Activated naive CD4-positive, alpha-beta T cell treated with Interleukin-2 at 50 U/mL for 16 hours (primary cell): ENCODE data around the gene TTC28.
A peak's percentile ranks its signal among the peaks of the same experiment; 100 is the strongest.
"Not testable (repeated sequence)": the region's sequence is repeated elsewhere in the genome, so short reads cannot be mapped to it uniquely, and the experiment has no call there.

Source experiments
- DNase-seq: peaks from one replicate; pipeline ENCODE4 v3.0.0-alpha.2; 2020

Gene TTC28

DNA sequence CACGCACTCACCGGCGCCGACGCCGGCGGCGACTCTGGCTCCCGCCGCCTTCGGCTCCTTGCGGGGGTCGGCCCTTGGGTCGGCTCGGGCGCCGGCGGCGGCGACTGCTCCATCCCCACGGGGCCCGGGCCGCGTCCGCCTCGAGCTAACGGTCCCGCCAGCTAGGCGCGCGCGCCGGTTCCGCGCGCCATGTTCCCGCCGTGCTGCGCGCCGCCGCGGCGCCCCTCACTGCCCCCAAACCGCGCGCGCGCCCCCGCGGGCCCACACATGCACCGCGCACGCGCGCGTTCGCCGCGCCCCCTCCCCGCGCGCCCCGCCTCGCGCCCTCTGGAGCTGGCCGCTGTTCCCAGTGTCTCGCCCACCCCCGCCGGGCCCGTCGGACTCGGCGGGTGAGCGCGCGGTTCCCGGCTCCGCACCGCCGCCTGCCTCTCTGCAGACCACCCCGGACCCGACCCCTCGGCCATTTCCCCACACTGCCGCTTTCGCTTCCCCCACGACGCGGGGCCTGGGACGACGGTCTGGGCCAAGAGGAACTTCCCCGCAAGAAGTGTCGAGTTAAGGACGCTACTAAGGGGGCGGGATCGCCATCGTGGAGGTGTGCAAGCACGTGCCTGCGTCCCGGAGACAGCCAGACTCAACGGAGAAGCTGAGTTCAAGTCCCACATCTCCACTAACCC is at the start of gene TTC28:
TSS of gene TTC28 (minus strand) at position 230 of the 677 bp plus-strand sequence. CDS start at position 113, 117 bp downstream.
- DNase-seq, result peak; percentile 5

DNA sequence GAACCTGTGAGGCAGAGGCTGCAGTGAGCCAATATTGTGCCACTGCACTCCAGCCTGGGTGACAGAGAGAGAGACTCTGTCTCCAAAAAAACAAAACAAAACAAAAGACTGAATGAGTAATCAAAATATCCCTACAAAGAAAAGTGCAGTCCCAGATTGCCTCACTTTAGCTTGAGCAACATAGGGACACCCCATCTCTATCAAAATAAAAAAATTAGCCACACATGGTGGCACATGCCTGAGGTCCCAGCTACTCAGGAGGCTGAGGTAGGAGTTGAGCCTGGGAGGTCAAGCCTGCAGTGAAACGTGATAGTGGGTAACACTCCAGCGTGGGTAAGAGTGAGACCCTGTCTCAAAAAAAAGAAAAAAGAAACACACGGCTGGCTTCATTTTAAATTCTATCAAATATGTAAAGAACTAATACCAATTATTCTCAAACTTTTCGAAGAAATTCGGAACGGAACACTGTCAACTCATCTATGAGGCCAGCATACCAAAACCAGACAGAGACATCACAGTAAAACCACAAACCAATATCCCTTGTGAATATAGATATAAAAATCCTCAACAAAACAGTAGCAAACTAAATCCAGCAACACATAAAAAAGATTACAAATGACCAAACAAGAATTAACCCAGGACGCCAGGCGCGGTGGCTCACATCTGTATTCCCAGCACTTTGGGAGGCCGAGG is 49.1 kb upstream of the TTC28 start:
- DNase-seq, result no peak

DNA sequence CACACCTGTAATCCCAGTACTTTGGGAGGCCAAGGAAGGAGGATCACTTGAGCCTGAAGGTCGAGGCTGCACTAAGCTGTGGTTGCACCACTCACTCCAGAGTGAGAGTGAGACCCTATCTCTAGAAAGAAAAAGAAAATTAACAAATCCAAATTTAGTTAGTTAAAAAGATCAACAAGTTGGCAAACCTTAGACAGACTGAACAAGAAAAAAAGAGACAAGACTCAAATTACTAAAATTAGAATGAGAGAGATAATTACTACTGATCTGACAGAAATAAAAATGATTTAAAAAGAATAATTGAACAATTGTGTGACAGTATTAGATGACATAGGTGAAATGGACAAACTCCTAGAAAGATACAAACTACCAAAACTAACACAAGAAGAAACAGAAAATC is 48.4 kb upstream of the TTC28 start:
- no peak for DNase-seq

DNA sequence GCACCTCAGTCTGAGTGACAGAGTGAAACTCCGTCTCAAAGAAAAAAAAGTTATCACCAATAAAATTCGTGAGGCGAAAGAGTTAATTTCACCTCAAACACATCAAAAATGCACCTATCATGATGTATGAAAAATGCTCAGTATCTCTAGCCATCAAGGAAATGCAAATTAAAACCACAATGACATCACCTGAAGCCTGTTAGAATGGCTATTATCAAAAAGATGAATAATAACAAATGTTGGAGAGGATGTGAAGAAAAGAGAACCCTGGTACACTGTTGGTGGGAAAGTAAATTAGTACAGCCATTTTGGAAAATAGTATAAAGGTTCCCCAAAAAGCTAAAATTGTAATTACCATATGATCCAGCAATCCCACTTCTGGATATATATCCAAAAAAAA is 38.4 kb upstream of the TTC28 start:
- no peak for DNase-seq

DNA sequence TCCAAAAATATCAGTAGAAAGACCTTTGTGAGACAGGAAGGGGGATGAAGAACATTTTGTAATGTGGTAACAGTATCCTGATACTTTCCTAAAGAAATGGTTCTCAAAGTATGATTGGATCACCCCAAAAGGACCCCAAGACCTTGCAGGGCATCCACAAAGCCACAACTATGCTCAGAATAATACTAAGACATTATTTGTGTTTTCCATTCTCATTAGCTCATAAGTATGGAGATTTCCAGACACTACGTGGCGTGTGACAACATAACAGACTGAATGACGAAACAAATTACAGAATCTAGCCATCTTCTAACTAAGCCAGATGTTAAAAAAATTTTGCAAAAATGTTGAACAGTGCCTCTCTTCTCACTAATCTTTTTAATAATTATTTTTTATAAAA is 37.0 kb upstream of the TTC28 start:
- no peak for DNase-seq

DNA sequence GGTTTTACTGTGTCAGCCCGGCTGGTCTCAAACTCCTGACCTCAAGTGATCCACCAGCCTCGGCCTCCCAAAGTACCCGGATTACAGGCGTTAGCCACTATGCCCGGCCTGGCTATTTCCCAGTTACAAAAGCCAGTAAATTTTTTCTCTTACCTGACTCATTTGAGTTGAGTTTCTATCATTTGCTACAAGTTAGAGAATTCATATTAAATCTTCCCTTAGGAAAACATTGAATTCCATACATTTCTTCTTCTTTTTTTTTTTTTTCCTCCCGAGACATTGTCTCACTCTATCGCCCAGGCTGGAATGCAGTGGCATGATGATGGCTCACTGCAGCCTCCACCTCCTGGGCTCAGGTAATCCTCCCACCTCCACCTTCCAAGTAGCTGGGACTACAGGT is 36.0 kb upstream of the TTC28 start:
- DNase-seq, result no peak

DNA sequence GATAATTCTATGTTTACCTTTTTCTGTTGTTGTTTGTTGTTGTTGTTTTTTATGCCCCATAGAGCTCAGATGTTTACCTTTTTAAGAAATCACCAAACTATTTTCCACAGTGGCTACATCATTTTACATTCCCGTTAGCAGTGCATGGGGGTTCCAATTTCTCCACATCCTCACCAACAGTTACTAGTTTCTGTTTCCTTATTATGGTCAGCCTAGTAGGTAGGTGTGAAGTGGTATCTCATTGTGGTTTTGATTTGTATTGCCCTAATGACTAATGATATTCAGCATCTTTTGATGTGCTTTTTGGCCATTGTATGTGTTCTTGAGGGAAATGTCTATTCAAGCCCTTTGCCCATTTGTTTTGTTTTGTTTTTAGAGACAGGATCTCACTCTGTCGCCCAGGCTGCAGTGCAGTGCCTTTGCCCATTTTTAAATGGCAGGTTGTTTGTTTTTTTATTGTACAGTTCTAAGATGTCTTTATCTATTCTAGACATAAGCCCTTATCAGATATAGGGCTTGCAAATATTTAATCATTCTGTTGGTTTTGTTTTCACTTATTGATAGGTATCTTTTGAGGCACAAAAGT is 34.5 kb upstream of the TTC28 start:
- no peak for DNase-seq

DNA sequence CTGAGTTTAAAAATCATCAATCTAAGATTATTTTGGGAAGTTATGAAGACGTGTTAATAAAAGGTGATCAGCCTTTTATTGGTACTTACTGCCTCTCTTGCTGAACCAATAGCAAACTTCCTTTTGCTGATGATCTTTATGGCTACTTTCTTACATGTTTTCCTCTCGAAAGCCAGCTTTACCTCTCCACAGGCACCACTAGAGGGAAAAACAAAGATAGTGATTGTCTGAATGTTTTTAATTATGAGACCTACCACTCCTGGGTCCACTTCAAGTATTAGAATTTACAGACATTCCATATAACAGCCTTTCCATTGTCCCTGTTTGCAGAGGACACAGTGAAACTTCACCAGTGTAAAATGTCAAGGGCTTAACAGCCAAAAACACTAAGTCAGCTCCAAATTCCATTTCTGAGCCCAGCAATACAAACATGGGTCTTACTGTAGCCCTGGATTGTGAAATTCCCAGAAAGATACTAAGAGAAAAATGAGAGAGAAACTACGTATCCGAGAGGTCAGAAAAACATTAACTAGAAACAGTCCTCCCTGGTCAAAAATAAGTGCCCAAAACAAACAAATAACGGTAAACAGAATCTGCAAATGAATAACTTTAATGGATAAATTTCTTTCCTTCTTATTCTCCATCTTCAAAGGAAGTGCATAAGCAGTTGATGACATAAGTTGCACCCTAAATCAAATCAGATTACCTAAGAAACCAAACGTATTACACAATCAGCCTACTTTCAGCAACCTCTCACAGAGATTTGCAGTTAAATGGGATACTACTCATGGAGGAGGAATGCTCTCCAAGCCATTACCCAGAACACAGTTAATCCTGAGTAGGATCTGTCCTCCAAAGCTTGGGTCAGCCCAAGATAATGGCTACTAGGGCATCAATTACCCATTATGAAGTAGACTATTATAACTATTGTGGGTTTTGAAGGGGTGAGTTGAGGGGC is 32.5 kb upstream of the TTC28 start:
- no peak for DNase-seq

DNA sequence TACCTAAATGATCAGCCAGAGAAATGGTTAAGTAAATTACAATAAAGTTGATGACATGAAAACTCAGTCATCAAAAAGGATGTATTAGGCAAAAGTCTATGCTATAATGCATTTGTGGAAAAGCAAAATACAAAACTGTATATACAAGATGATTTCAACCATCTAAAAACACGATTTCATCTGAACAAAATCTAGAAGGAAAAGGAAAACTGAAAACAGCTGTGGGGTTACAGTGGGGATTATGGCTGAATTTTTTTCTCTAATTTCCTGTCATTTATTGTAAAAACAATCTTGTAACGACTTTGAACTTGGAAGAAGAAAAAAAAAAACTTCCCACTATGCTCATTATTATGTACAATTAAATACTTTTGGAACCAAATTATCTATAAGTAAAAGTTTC is 31.7 kb upstream of the TTC28 start:
- no peak for DNase-seq

DNA sequence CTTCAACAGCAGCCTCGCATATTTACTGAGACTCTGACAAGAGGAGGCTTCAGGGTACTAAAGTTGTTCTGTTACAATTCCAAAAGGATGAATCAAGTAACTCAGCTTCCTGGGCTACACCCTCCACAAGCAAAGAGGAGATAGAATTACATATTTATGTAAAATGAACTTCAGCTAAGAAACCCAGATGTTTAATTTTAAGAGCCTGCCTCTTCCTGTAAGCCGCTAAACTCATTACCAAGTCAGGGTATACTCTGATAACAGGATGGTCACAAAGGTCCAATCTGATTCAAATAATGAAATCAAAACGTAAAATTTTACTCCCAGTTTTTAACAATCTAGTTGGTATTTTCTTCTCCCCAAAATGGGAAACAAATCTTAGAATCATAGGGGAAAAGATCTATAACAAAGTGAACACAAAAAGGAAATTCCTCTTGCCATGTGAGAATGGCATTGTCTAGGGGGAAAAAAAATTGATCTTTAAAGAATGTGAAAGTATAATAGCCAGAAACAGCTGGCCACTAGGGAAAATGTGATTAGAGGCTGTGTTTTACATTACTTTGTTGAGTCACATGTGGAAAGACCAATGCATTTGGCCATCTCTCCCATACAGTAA is 31.0 kb upstream of the TTC28 start:
- no peak for DNase-seq

DNA sequence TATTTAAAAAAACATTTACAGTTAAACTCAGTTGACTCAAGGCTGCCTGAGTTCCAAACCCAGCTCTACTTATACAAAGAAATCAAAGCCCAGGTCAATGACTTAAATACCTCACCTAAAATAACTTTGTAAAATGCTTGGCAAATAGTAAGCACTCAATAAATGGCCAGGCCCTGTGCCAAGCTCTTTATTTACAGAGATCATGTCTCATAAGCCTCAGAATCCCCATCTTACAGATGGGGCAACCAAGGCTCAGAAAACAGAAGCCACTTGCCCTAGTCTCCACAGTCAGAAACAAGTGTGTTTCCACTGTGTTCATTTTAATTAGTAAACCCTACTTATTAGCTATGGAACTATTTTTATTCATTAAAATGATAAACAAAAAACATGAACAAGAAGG is 30.5 kb upstream of the TTC28 start:
- no peak for DNase-seq

DNA sequence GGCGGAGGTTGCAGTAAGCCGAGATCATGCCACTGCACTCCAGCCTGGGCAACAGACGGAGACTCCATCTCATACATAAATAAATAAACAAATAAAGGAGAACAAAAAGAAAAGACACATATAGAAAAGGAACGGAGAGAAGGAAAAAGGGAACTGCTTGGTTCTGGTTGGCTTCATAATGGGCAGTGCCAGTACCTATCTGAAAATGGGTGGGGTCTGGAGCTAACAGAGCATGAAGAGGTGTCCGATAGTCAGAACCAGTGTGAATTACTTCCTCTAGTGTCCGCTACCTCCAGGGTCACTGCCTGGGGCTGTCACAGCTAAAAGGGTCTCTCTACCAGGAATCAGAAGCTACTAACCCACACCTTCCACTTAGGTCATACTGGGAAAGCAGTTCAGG is 27.2 kb upstream of the TTC28 start:
- no peak for DNase-seq

DNA sequence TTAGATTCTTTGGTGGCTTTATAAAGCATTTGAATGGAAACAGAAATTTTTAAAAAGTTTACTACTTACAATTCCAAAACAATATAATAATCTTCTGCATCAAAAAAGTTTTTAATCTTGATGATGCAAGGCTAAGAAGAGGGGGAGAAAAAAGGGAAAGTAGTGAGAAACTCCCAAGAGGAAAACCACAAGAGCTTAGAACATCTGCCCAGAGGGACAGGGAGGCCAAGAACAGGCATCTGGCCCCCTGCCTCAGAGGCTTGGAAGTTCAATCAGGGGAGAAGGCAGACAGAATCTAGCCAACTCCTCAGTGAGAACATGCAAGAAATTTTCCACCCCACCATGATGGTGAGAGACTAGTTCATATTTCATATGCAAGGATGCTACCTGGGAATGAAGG is 23.8 kb upstream of the TTC28 start:
- DNase-seq, result no peak

DNA sequence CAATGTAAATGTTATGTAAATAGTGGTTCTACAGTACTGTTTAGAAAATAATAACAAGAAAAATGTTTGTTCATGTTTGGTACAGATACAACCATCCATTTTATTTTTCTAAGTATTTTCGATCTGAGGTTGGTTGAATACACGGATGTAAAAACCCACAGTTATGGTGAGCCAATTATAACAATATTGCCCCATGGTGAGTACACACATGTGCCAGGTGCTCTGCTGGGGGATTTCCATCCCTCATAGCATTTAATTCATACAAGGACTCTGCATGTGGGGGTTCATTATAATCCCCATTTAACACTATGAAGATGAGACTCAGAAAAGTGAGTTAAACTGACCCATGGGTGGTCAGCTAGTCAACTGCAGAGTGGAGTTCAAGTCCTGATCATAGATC is 23.3 kb upstream of the TTC28 start:
- no peak for DNase-seq

DNA sequence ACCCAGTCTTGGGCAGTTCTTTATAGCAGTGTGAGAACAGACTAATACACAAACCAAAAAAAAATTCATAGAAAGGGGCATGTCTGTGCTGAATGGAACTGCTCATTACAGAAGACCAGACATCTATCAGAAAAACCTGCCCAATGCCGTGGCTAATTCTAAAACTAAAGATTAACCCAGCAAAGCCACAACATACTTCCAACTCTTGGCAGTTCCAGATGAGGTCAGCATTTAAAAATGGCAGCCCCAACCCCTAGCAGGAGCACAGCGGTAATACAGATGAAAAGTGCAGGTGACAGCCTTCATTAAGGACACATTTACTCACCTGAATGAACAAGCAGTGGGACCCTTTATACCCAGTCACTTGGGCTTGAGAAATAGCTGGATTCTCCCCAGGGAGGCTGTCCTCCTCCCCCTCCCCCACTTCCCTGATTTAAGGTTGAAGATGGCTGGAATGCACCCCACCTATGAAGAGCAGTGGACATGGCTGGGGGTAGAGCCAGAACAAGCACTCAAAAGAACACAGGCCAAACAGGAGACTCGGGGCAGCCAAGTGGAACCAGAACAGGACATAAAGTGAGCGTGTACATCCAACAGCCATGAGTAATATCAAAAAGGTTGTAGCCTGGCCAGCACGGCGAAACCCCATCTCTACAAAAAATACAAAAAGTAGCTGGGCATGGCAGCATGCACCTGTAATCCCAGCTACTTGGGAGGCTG is 13.6 kb upstream of the TTC28 start:
- DNase-seq, result not testable (repeated sequence)

DNA sequence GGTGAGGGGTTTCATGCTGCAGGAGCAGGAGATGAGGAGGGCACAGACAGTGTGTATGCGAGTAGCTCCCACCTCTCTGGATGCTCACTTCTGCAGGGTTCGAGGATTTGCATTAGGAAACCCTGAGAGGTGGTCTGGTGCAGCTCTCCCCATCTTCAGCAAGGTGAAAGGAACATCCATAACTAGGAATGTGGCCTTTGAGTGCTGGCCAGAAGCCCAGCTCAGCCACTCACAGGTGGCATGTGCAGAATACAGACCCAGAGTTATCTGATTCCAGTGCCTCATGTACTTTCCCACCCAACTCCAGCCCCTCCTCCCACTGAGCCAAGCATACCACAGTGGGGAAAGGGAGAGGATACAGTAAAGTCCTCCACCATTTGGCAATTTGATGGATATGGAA is 10.2 kb upstream of the TTC28 start:
- not testable (repeated sequence) for DNase-seq

DNA sequence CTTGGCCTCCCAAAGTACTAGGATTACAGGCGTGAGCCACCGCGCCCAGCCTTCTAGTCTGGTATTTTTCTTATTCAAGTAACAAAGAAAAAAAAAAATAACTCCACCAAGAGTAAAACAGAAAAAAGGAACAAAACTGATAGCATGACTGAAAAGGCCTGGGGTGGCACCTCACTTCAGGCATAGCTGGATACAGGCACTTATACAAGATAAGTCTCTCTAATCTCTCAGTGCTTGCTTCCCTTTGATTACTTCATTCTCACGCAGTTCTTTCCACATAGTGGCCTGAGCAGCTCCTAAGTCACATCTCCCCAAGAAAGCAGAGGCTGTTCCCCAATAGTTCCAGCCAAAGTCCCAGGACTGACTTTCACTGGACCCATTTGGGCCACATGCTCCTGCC is 3.3 kb upstream of the TTC28 start:
- DNase-seq, result not testable (repeated sequence)

DNA sequence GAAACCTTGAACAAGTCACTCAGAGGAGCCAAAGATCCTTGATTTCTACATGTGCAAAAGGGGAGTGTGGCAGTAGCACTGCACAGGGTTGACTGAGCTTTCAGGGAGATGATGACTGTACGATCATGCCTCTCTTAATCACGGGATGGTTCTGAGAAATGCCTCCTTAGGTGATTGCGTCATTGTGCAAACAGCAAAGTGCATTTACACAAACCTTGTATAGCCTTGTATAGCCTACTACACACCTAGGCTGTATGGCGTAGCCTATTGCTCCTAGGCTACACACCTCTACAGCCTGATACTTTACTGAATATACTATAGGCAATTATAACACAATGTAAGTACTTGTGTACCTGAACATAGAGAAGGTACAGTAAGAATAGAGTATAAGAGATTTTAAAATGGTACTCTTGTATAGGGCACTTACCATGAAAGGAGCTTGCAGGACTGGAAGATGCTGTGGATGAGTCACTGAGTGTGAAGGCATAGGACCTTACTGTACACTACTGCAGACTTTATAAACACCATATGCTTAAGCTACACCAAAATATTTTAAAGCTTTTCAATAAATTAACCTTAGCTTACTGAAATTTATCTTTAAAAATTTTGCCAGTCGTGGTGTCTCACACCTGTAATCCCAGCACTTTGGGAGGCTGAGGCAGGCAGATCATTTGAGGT is 1.3 kb upstream of the TTC28 start:
- DNase-seq, result not testable (repeated sequence)

DNA sequence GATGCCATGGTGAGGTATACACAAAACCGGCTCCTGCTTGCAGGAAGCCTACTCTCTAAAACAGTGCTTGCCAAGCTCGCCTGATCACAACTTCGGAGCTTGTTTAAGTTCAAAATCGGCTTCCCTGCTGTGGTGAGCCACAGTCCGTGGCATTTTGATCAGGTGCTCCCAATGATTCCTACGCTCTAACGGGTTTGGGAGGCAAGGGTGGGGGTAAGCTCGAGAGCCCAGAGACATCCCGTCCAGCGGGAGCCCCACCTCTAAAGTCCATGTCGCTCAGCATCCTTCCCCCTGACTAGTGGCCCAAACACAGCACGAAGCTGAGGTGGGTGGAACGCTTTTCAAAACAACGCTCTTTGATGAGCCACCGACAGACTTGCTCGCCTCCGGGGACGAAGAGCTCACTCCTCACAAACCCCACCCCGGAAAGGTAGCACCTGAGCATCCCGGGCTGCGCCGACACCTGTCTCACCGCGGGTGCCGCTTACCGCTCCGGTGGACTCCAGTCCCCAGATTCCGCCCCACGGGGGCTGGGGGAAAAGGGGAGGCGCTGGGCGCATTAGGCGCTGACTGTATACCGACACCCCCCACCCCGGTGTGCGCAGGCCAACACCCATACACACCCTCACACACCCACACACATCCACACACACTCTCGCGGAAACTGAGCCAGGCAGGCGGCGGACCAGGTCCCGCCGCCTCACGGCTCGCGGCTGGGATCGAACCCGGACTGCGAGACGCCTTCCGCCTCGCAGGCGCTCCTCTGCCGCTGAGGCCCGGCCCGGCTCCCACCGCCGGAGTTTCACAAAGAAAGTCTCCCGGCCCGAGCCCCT is 646 bp downstream of the TTC28 start:
- DNase-seq, result peak; percentile 3

DNA sequence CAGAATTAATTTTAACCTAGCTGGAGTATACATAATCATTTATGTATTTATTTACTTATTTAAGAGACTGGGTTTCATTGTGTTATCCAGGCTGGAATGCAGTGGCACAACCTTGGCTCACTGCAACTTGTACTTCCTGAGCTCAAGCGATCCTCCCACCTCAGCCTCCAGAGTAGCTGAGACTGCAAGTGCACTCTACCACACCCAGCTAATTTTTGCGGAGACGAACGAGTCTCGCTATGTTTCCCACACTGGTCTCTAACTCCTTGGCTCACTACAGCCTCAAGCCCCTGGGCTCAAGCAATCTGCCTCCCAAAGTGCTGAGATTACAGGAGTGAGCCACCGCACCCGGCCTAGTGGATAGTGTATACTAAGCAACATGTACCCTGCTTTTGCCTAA is 1.5 kb downstream of the TTC28 start:
- DNase-seq, result not testable (repeated sequence)
